ENCODE measurements around the gene ATP2B1. TPM values are rescaled to one million over a fixed set of nuclear protein-coding genes. Genes with fewer than 3 reads are reported as not detected.

Gene ATP2B1
- total and polyA plus RNA-seq, 2 of the 13 experiments (the other 11 are each of a cell fraction or from before 2014, with no cell fraction given): 12.1 to 60.2 TPM

DNA sequence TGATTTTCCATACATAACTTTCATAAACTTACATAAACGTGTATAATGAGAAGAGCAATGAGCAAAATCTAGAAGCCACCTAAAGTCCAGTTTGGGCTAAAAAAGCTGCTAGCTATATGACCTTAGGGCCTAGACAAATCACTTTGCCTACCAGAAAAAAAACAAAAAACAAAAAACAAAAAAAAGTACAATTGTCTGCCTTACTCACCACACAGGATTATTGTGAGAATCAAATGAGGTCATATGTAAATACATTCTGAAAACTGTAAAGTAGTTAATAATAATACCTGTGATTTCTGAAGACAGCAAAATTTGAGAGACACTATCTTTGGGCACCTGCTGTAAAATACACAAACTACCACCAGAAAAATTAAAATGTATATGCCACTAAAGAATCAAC, 4.2 kb downstream of the ATP2B1 start:
- peaks cover 89% of the 10 kb centered on the region for H3K79me2 ChIP-seq (ENCODE audit: insufficient read depth, low read length)
- in situ Hi-C loops (cut with HindIII; ENCODE audit: extremely low pct_ligation_motif_present, low pct_unique_long_range_greater_than_20kb): loop anchor here (10.0 kb wide), 1 partner anchor 160 kb away; no protein-coding TSS in a partner anchor
- CTCF ChIA-PET (ENCODE audit: low intra/inter-chr PET ratio, low total read pairs): no interaction called here

More for the DNA sequence above, 4.2 kb downstream of the ATP2B1 start:
- no peak overlapping the region for H3K27ac ChIP-seq (ENCODE audit: extremely low read length, insufficient read depth, low read length)
- no peak overlapping the region for H3K9ac ChIP-seq (ENCODE audit: insufficient read depth, low read depth, low read length)
- BruUV-seq (replicated peaks): no TSS peak
- no peaks in the 10 kb centered on the region for H3K36me3 ChIP-seq (replicated peaks in 1 of 2; ENCODE audit: control insufficient read depth in 1 of 2, insufficient read depth in 2 of 2, low read length in 2 of 2)
- POLR2A ChIA-PET: no interaction called here
- DNase-seq (ENCODE audit: low spot score) (no peak), ATAC-seq (no peak), FAIRE-seq (no peak)
- intact Hi-C loops (cut with micrococcal nuclease; ENCODE audit: unreplicated experiment): loop anchor here (10.0 kb wide), 1 partner anchor 350 kb away; the partner anchor contains the start of gene DUSP6
- H3K4me2 ChIP-seq (ENCODE audit: low read depth, low read length): no peak overlapping the region
- peaks cover 28% of the 10 kb centered on the region; the same call in 1 of the 2 replicates for H4K20me1 ChIP-seq (ENCODE audit: insufficient read depth, low read length)
- no peaks in the 10 kb centered on the region; a peak in 1 of 5 replicates for H3K27me3 ChIP-seq (ENCODE audit: control insufficient read depth in 1 of 2, insufficient read depth in 2 of 2, low read length in 2 of 2)
- H3K4me3 ChIP-seq (replicated peaks in 1 of 3; ENCODE audit: insufficient read depth in 1 of 3, low read depth in 2 of 3, low read length in 3 of 3): no peak overlapping the region
- TF ChIP-seq KDM5B (CRISPR knock-in tag; IDR thresholded peaks at IDR 0.05; ENCODE audit: borderline replicate concordance) (no peak), PCBP1 (IDR thresholded peaks at IDR 0.05; ENCODE audit: borderline replicate concordance, low read depth, low read length) (no peak), ZNF766 (CRISPR knock-in tag; IDR thresholded peaks at IDR 0.05; ENCODE audit: borderline replicate concordance) (no peak)
- TF ChIP-seq, protein P1, sequence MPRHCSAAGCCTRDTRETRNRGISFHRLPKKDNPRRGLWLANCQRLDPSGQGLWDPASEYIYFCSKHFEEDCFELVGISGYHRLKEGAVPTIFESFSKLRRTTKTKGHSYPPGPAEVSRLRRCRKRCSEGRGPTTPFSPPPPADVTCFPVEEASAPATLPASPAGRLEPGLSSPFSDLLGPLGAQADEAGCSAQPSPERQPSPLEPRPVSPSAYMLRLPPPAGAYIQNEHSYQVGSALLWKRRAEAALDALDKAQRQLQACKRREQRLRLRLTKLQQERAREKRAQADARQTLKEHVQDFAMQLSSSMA (CRISPR knock-in tag; IDR thresholded peaks at IDR 0.05): no peak
- TF ChIP-seq, protein P2, sequence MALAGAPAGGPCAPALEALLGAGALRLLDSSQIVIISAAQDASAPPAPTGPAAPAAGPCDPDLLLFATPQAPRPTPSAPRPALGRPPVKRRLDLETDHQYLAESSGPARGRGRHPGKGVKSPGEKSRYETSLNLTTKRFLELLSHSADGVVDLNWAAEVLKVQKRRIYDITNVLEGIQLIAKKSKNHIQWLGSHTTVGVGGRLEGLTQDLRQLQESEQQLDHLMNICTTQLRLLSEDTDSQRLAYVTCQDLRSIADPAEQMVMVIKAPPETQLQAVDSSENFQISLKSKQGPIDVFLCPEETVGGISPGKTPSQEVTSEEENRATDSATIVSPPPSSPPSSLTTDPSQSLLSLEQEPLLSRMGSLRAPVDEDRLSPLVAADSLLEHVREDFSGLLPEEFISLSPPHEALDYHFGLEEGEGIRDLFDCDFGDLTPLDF (CRISPR knock-in tag; IDR thresholded peaks at IDR 0.05): no peak
- TF ChIP-seq, protein P3, sequence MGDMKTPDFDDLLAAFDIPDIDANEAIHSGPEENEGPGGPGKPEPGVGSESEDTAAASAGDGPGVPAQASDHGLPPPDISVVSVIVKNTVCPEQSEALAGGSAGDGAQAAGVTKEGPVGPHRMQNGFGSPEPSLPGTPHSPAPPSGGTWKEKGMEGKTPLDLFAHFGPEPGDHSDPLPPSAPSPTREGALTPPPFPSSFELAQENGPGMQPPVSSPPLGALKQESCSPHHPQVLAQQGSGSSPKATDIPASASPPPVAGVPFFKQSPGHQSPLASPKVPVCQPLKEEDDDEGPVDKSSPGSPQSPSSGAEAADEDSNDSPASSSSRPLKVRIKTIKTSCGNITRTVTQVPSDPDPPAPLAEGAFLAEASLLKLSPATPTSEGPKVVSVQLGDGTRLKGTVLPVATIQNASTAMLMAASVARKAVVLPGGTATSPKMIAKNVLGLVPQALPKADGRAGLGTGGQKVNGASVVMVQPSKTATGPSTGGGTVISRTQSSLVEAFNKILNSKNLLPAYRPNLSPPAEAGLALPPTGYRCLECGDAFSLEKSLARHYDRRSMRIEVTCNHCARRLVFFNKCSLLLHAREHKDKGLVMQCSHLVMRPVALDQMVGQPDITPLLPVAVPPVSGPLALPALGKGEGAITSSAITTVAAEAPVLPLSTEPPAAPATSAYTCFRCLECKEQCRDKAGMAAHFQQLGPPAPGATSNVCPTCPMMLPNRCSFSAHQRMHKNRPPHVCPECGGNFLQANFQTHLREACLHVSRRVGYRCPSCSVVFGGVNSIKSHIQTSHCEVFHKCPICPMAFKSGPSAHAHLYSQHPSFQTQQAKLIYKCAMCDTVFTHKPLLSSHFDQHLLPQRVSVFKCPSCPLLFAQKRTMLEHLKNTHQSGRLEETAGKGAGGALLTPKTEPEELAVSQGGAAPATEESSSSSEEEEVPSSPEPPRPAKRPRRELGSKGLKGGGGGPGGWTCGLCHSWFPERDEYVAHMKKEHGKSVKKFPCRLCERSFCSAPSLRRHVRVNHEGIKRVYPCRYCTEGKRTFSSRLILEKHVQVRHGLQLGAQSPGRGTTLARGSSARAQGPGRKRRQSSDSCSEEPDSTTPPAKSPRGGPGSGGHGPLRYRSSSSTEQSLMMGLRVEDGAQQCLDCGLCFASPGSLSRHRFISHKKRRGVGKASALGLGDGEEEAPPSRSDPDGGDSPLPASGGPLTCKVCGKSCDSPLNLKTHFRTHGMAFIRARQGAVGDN (CRISPR knock-in tag; IDR thresholded peaks at IDR 0.05): no peak
- no peaks in the 10 kb centered on the region for H3K9me3 ChIP-seq (ENCODE audit: low read length)
- no peak overlapping the region for H2AFZ ChIP-seq (ENCODE audit: low read length)
- 74% methylated on average over 1 of the region's 1 CpG for WGBS (ENCODE audit: low lambda C conversion rate)
- H3K4me1 ChIP-seq (ENCODE audit: insufficient read depth, low read length): peaks cover 72% of the 10 kb centered on the region
